Measurements from ENCODE around the gene ACOT11.

- no peak for TF ChIP-seq ELF4 (IDR thresholded peaks at IDR 0.05)
- TF ChIP-seq ZNF384 (IDR thresholded peaks at IDR 0.05): no peak
- no peak for TF ChIP-seq BHLHE40 (IDR thresholded peaks at IDR 0.05; ENCODE audit: borderline replicate concordance)
- no peak for TF ChIP-seq FOXM1 (IDR thresholded peaks at IDR 0.05; ENCODE audit: borderline replicate concordance)
- no peak for TF ChIP-seq HDGF (IDR thresholded peaks at IDR 0.05; ENCODE audit: borderline replicate concordance)
- no peak for TF ChIP-seq SUZ12 (IDR thresholded peaks at IDR 0.05)
These were observed 46.4 kb downstream of the ACOT11 start for GRCh38 chr1:54594463-54594862.

All from HEK293T (cell line).